SK-N-SH treated with all-trans-retinoic acid at 6 μM for 48 hours (cell line): ENCODE data around the gene DNAAF5.

ENCODE experiments used
- ATAC-seq: fragments of 200-7000 bp; cut with Tn5 transposase; 3 replicates; pipeline ENCODE4 v1.9.1; 2020; ENCODE audit warnings: mild to moderate bottlenecking, moderate library complexity
- ARNTL ChIP-seq: fragments of 450-650 bp; formaldehyde crosslinking; IDR thresholded peaks from 2 replicates; pipeline ENCODE4 v1.5.0; 2020; ENCODE audit warnings: low read depth, mild to moderate bottlenecking, moderate library complexity, borderline replicate concordance
- CSDC2 ChIP-seq: fragments of 250-450 bp; sonication (Bioruptor Pico); IDR thresholded peaks from 2 replicates; pipeline ENCODE4 v1.5.0; 2020; ENCODE audit warnings: mild to moderate bottlenecking, moderate library complexity
- ESRRG ChIP-seq: fragments of 250-450 bp; sonication (Bioruptor Pico); IDR thresholded peaks from 2 replicates; pipeline ENCODE4 v1.6.1; 2021; ENCODE audit warnings: mild to moderate bottlenecking
- GLIS3 ChIP-seq: fragments of 250-450 bp; sonication (Bioruptor Pico); IDR thresholded peaks from 2 replicates; pipeline ENCODE4 v1.5.0; 2020; ENCODE audit warnings: mild to moderate bottlenecking, moderate library complexity
- ISL1 ChIP-seq: fragments of 250-450 bp; sonication (Bioruptor Pico); IDR thresholded peaks from 2 replicates; pipeline ENCODE4 v2.1.2; 2022; ENCODE audit warnings: mild to moderate bottlenecking, moderate library complexity
- OSR1 ChIP-seq: fragments of 250-450 bp; sonication (Bioruptor Pico); IDR thresholded peaks from 2 replicates; pipeline ENCODE4 v1.8.0; 2022; ENCODE audit warnings: moderate library complexity, mild to moderate bottlenecking, inconsistent platforms
- PPARA ChIP-seq: fragments of 250-450 bp; sonication (Bioruptor Pico); IDR thresholded peaks from 2 replicates; pipeline ENCODE4 v1.5.0; 2020; ENCODE audit warnings: mild to moderate bottlenecking, borderline replicate concordance
- RARB ChIP-seq: fragments of 250-450 bp; sonication (Bioruptor Pico); IDR thresholded peaks from 2 replicates; pipeline ENCODE4 v1.8.0; 2021; ENCODE audit warnings: mild to moderate bottlenecking, moderate library complexity
- SNAI2 ChIP-seq: fragments of 250-450 bp; sonication (Bioruptor Pico); IDR thresholded peaks from 2 replicates; pipeline ENCODE4 v1.5.0; 2020; ENCODE audit warnings: mild to moderate bottlenecking, moderate library complexity
- TCF4 ChIP-seq: fragments of 250-450 bp; sonication (Bioruptor Pico); IDR thresholded peaks from 2 replicates; pipeline ENCODE4 v1.8.0; 2021; ENCODE audit warnings: mild to moderate bottlenecking, moderate library complexity, borderline replicate concordance
- TOX ChIP-seq: fragments of 250-450 bp; sonication (Bioruptor Pico); IDR thresholded peaks from 2 replicates; pipeline ENCODE4 v1.8.0; 2021; ENCODE audit warnings: mild to moderate bottlenecking, moderate library complexity, borderline replicate concordance
- ZC3H10 ChIP-seq: fragments of 250-450 bp; sonication (Bioruptor Pico); IDR thresholded peaks from 2 replicates; pipeline ENCODE4 v1.5.1; 2021; ENCODE audit warnings: mild to moderate bottlenecking, moderate library complexity
- ZFP3 ChIP-seq: fragments of 250-450 bp; sonication (Bioruptor Pico); IDR thresholded peaks from 2 replicates; pipeline ENCODE4 v1.5.0; 2020; ENCODE audit warnings: mild to moderate bottlenecking, moderate library complexity
- ZFP30 ChIP-seq: fragments of 450-650 bp; formaldehyde crosslinking; IDR thresholded peaks from 2 replicates; pipeline ENCODE4 v1.5.0; 2022; ENCODE audit warnings: mild to moderate bottlenecking, moderate library complexity
- ZNF565 ChIP-seq: fragments of 450-650 bp; formaldehyde crosslinking; conservative IDR thresholded peaks from 2 replicates; pipeline ENCODE4 v1.5.0; 2020; ENCODE audit warnings: low read depth, mild to moderate bottlenecking, moderate library complexity
- ZNF70 ChIP-seq: fragments of 450-650 bp; formaldehyde crosslinking; IDR thresholded peaks from 2 replicates; pipeline ENCODE4 v1.5.0; 2020; ENCODE audit warnings: mild to moderate bottlenecking, moderate library complexity
- ZNF8 ChIP-seq: fragments of 450-650 bp; formaldehyde crosslinking; IDR thresholded peaks from 2 replicates; pipeline ENCODE4 v1.5.0; 2020; ENCODE audit warnings: mild to moderate bottlenecking, moderate library complexity
- TF ChIP-seq, protein P1 (sequence below): fragments of 250-450 bp; sonication (Bioruptor Pico); IDR thresholded peaks from 2 replicates; pipeline ENCODE4 v1.8.0; 2020; ENCODE audit warnings: mild to moderate bottlenecking, moderate library complexity, borderline replicate concordance
- TF ChIP-seq, protein P2 (sequence below): fragments of 250-450 bp; sonication (Bioruptor Pico); IDR thresholded peaks from 2 replicates; pipeline ENCODE4 v1.5.1; 2021; ENCODE audit warnings: mild to moderate bottlenecking, moderate library complexity
- TF ChIP-seq, protein P3 (sequence below): fragments of 250-450 bp; sonication (Bioruptor Pico); IDR thresholded peaks from 2 replicates; pipeline ENCODE4 v1.5.0; 2020; ENCODE audit warnings: mild to moderate bottlenecking, moderate library complexity
- TF ChIP-seq, protein P4 (sequence below): fragments of 250-450 bp; sonication (Bioruptor Pico); IDR thresholded peaks from 2 replicates; pipeline ENCODE4 v1.8.0; 2021; ENCODE audit warnings: low read depth, mild to moderate bottlenecking, moderate library complexity, borderline replicate concordance
- TF ChIP-seq, protein P5 (sequence below): fragments of 250-450 bp; sonication (Bioruptor Pico); IDR thresholded peaks from 2 replicates; pipeline ENCODE4 v1.5.1; 2020; ENCODE audit warnings: low read depth, mild to moderate bottlenecking, moderate library complexity

Gene DNAAF5

DNA sequence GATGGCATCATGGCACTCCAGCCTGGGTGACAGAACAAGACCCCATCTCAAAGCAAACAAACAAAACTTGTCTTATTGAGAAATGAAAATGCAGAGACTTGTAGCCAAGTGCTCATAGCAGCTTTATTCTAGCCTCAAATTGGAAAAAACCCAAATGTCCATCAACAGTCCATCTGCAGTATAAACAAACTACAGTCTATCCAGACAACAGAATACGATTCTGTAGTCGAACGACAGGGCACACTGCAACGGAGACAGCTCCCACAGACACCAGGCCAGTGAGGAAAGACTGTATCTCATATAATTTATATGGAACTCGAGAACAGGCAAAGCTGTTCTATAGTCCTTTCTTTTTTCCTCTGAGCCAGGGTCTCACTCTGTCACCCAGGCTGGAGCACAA lies 65.0 kb downstream of the DNAAF5 start:
- ATAC-seq, result no peak
- TF ChIP-seq ZFP30 (CRISPR knock-in tag), result no peak
- no peak for TF ChIP-seq TOX
- TF ChIP-seq RARB (CRISPR knock-in tag), result no peak
- no peak for TF ChIP-seq ZC3H10 (CRISPR knock-in tag)
- no peak for TF ChIP-seq ISL1 (CRISPR knock-in tag)
- TF ChIP-seq CSDC2 (CRISPR knock-in tag), result no peak
- TF ChIP-seq, protein P1, sequence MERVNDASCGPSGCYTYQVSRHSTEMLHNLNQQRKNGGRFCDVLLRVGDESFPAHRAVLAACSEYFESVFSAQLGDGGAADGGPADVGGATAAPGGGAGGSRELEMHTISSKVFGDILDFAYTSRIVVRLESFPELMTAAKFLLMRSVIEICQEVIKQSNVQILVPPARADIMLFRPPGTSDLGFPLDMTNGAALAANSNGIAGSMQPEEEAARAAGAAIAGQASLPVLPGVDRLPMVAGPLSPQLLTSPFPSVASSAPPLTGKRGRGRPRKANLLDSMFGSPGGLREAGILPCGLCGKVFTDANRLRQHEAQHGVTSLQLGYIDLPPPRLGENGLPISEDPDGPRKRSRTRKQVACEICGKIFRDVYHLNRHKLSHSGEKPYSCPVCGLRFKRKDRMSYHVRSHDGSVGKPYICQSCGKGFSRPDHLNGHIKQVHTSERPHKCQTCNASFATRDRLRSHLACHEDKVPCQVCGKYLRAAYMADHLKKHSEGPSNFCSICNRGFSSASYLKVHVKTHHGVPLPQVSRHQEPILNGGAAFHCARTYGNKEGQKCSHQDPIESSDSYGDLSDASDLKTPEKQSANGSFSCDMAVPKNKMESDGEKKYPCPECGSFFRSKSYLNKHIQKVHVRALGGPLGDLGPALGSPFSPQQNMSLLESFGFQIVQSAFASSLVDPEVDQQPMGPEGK, result no peak
- TF ChIP-seq ZNF8 (CRISPR knock-in tag), result no peak
- no peak for TF ChIP-seq ESRRG (CRISPR knock-in tag)
- no peak for TF ChIP-seq ZNF70
- TF ChIP-seq ZNF565, result no peak
- TF ChIP-seq OSR1 (CRISPR knock-in tag), result no peak
- TF ChIP-seq, protein P2, sequence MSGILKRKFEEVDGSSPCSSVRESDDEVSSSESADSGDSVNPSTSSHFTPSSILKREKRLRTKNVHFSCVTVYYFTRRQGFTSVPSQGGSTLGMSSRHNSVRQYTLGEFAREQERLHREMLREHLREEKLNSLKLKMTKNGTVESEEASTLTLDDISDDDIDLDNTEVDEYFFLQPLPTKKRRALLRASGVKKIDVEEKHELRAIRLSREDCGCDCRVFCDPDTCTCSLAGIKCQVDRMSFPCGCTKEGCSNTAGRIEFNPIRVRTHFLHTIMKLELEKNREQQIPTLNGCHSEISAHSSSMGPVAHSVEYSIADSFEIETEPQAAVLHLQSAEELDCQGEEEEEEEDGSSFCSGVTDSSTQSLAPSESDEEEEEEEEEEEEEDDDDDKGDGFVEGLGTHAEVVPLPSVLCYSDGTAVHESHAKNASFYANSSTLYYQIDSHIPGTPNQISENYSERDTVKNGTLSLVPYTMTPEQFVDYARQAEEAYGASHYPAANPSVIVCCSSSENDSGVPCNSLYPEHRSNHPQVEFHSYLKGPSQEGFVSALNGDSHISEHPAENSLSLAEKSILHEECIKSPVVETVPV, result no peak
- TF ChIP-seq, protein P3, sequence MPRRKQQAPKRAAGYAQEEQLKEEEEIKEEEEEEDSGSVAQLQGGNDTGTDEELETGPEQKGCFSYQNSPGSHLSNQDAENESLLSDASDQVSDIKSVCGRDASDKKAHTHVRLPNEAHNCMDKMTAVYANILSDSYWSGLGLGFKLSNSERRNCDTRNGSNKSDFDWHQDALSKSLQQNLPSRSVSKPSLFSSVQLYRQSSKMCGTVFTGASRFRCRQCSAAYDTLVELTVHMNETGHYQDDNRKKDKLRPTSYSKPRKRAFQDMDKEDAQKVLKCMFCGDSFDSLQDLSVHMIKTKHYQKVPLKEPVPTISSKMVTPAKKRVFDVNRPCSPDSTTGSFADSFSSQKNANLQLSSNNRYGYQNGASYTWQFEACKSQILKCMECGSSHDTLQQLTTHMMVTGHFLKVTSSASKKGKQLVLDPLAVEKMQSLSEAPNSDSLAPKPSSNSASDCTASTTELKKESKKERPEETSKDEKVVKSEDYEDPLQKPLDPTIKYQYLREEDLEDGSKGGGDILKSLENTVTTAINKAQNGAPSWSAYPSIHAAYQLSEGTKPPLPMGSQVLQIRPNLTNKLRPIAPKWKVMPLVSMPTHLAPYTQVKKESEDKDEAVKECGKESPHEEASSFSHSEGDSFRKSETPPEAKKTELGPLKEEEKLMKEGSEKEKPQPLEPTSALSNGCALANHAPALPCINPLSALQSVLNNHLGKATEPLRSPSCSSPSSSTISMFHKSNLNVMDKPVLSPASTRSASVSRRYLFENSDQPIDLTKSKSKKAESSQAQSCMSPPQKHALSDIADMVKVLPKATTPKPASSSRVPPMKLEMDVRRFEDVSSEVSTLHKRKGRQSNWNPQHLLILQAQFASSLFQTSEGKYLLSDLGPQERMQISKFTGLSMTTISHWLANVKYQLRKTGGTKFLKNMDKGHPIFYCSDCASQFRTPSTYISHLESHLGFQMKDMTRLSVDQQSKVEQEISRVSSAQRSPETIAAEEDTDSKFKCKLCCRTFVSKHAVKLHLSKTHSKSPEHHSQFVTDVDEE (CRISPR knock-in tag), result no peak
- TF ChIP-seq, protein P4, sequence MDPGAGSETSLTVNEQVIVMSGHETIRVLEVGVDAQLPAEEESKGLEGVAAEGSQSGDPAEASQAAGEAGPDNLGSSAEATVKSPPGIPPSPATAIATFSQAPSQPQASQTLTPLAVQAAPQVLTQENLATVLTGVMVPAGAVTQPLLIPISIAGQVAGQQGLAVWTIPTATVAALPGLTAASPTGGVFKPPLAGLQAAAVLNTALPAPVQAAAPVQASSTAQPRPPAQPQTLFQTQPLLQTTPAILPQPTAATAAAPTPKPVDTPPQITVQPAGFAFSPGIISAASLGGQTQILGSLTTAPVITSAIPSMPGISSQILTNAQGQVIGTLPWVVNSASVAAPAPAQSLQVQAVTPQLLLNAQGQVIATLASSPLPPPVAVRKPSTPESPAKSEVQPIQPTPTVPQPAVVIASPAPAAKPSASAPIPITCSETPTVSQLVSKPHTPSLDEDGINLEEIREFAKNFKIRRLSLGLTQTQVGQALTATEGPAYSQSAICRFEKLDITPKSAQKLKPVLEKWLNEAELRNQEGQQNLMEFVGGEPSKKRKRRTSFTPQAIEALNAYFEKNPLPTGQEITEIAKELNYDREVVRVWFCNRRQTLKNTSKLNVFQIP (CRISPR knock-in tag), result no peak
- no peak for TF ChIP-seq PPARA (CRISPR knock-in tag)
- no peak for TF ChIP-seq TCF4 (CRISPR knock-in tag)
- TF ChIP-seq, protein P5, sequence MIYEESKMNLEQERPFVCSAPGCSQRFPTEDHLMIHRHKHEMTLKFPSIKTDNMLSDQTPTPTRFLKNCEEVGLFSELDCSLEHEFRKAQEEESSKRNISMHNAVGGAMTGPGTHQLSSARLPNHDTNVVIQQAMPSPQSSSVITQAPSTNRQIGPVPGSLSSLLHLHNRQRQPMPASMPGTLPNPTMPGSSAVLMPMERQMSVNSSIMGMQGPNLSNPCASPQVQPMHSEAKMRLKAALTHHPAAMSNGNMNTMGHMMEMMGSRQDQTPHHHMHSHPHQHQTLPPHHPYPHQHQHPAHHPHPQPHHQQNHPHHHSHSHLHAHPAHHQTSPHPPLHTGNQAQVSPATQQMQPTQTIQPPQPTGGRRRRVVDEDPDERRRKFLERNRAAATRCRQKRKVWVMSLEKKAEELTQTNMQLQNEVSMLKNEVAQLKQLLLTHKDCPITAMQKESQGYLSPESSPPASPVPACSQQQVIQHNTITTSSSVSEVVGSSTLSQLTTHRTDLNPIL (CRISPR knock-in tag), result no peak
- TF ChIP-seq SNAI2 (CRISPR knock-in tag), result no peak
- no peak for TF ChIP-seq ARNTL

DNA sequence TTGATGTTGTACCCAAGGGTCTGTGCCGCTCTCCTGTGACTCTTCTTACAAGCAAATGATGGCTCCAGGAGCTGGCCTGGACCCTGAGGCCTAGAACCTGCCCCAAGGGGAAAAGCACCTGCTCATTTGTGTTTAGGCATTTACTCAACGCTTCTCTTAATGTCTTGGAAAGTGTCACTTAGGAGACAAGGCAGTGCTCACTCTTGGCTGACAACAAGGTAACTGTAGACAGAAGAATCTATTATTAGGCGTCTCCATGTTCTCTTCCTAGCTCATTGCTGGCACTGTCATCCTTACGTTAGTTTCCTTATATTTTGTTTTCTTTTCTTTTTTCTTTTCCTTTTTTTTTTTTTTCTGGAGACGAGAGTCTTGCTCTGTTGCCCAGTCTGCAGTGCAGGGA lies 67.7 kb downstream of the DNAAF5 start:
- no peak; the same call in 2 of the 3 replicates for ATAC-seq
- TF ChIP-seq TOX (no peak), SNAI2 (CRISPR knock-in tag) (no peak), PPARA (CRISPR knock-in tag) (no peak), ZFP30 (CRISPR knock-in tag) (no peak), ZC3H10 (CRISPR knock-in tag) (no peak), CSDC2 (CRISPR knock-in tag) (no peak), ARNTL (no peak), ZFP3 (CRISPR knock-in tag) (no peak), GLIS3 (no peak), RARB (CRISPR knock-in tag) (no peak), OSR1 (CRISPR knock-in tag) (no peak)
- TF ChIP-seq, protein P5 (CRISPR knock-in tag), result no peak
